Prostate gland (tissue), 2 donors: ENCODE results near the gene XDH.

ENCODE experiments used
- CTCF ChIP-seq, 4 experiments: fragments of 200-600 bp in 2 of 4; fragments of 450-650 bp in 2 of 4; sonication (generic) in 2 of 4; IDR thresholded peaks; 1 replicate in 3 of 4; 2 replicates in 1 of 4; pipeline ENCODE4 v1.5.1; 2016 to 2019; ENCODE audit warnings: antibody characterized with exemption in 4 of 4, mild to moderate bottlenecking in 2 of 4, moderate library complexity in 2 of 4
- POLR2AphosphoS5 ChIP-seq: sonication (generic); formaldehyde crosslinking; IDR thresholded peaks from one replicate; pipeline ENCODE4 v1.6.1; 2017; ENCODE audit warnings: antibody characterized with exemption

GRCh38 chr2:31415421-31415820, 879 bp upstream of the XDH start:
- TF ChIP-seq POLR2AphosphoS5 (no peak), CTCF (IDR thresholded peaks at IDR 0.05) (no peak)
